WTC11 (cell line): ENCODE measurements around the gene SPRED1. TPM values are rescaled to one million over a fixed set of nuclear protein-coding genes. Genes with fewer than 3 reads are reported as not detected.

ENCODE experiments used
- ATAC-seq: fragments of 200-7000 bp; cut with Tn5 transposase; 2 replicates; pipeline ENCODE4 v1.10.0; 2021; ENCODE audit warnings: mild to moderate bottlenecking, moderate library complexity
- CTCF ChIA-PET: fragments of 300-600 bp; sonication (Branson Sonifier 250); formaldehyde crosslinking; loops from one replicate; lab custom pipeline; 2021; ENCODE audit warnings: antibody characterized with exemption; lab: Charles Lee
- POLR2A ChIA-PET: fragments of 350-600 bp; sonication (Branson Sonifier 250); formaldehyde crosslinking; loops from one replicate; lab custom pipeline; 2021; ENCODE audit warnings: antibody characterized with exemption; lab: Charles Lee
- DNase-seq: peaks from one replicate; pipeline ENCODE4 v3.0.0; 2021; ENCODE audit warnings: low spot score
- H3K27ac Mint-ChIP-seq: 2 replicates; pipeline ENCODE4 v1.8.0; 2021; ENCODE audit warnings: mixed read lengths
- H3K27me3 Mint-ChIP-seq: 2 replicates; pipeline ENCODE4 v1.8.0; 2021; ENCODE audit warnings: low read depth, mild to moderate bottlenecking, moderate library complexity, mixed read lengths
- H3K36me3 Mint-ChIP-seq: 2 replicates; pipeline ENCODE4 v1.8.0; 2021; ENCODE audit warnings: mixed read lengths
- H3K4me1 Mint-ChIP-seq: 2 replicates; pipeline ENCODE4 v1.8.0; 2022; ENCODE audit warnings: mixed read lengths
- H3K4me3 Mint-ChIP-seq: 2 replicates; pipeline ENCODE4 v1.8.0; 2021; ENCODE audit warnings: mild to moderate bottlenecking, moderate library complexity, mixed read lengths
- H3K9me3 Mint-ChIP-seq: 2 replicates; pipeline ENCODE4 v1.8.0; 2021; ENCODE audit warnings: mixed read lengths
- ATF2 ChIP-seq: sonication (generic); formaldehyde crosslinking; IDR thresholded peaks from 2 replicates; pipeline ENCODE4 v1.8.1; 2022; ENCODE audit warnings: low read depth, missing genetic modification reagents, borderline replicate concordance
- ATF3 ChIP-seq: sonication (generic); formaldehyde crosslinking; conservative IDR thresholded peaks from 2 replicates; pipeline ENCODE4 v1.8.1; 2022; ENCODE audit warnings: mild to moderate bottlenecking, missing genetic modification reagents
- ERG ChIP-seq: fragments of 250-450 bp; sonication (Bioruptor Pico); IDR thresholded peaks from 2 replicates; pipeline ENCODE4 v1.8.0; 2021; ENCODE audit warnings: mild to moderate bottlenecking
- FOXK1 ChIP-seq: sonication (generic); formaldehyde crosslinking; IDR thresholded peaks from 2 replicates; pipeline ENCODE4 v1.8.0; 2022; ENCODE audit warnings: mild to moderate bottlenecking, moderate library complexity, missing genetic modification reagents
- GTF2I ChIP-seq: fragments of 250-450 bp; sonication (Bioruptor Pico); conservative IDR thresholded peaks from 2 replicates; pipeline ENCODE4 v1.4.0; 2021; ENCODE audit warnings: mild to moderate bottlenecking
- HMGA2 ChIP-seq: fragments of 250-450 bp; sonication (Bioruptor Pico); IDR thresholded peaks from 2 replicates; pipeline ENCODE4 v1.4.0; 2021; ENCODE audit warnings: mild to moderate bottlenecking, moderate library complexity
- JUN ChIP-seq: sonication (generic); formaldehyde crosslinking; IDR thresholded peaks from 2 replicates; pipeline ENCODE4 v1.8.0; 2023; ENCODE audit warnings: mild to moderate bottlenecking, missing genetic modification reagents
- NFYB ChIP-seq: sonication (generic); formaldehyde crosslinking; conservative IDR thresholded peaks from 2 replicates; pipeline ENCODE4 v1.8.0; 2022; ENCODE audit warnings: low read depth, missing genetic modification reagents
- OVOL2 ChIP-seq: fragments of 250-450 bp; sonication (Bioruptor Pico); IDR thresholded peaks from 2 replicates; pipeline ENCODE4 v1.9.0; 2021; ENCODE audit warnings: mild to moderate bottlenecking, borderline replicate concordance
- PRRX2 ChIP-seq: fragments of 250-450 bp; sonication (Bioruptor Pico); IDR thresholded peaks from 2 replicates; pipeline ENCODE4 v1.8.0; 2021; ENCODE audit warnings: mild to moderate bottlenecking
- RELA ChIP-seq: sonication (generic); formaldehyde crosslinking; IDR thresholded peaks from 2 replicates; pipeline ENCODE4 v1.8.1; 2022; ENCODE audit warnings: missing genetic modification reagents, mild to moderate bottlenecking, borderline replicate concordance
- STAT6 ChIP-seq: sonication (generic); formaldehyde crosslinking; conservative IDR thresholded peaks from 2 replicates; pipeline ENCODE4 v1.8.1; 2023; ENCODE audit warnings: mild to moderate bottlenecking, low read depth, missing genetic modification reagents, moderate library complexity
- TEAD4 ChIP-seq: sonication (generic); formaldehyde crosslinking; IDR thresholded peaks from 2 replicates; pipeline ENCODE4 v1.8.0; 2022; ENCODE audit warnings: mild to moderate bottlenecking, missing genetic modification reagents
- TP53 ChIP-seq: sonication (generic); formaldehyde crosslinking; IDR thresholded peaks from 2 replicates; pipeline ENCODE4 v1.8.1; 2023; ENCODE audit warnings: mild to moderate bottlenecking, missing genetic modification reagents
- USF1 ChIP-seq: sonication (generic); formaldehyde crosslinking; IDR thresholded peaks from 2 replicates; pipeline ENCODE4 v1.8.0; 2022; ENCODE audit warnings: mild to moderate bottlenecking, missing genetic modification reagents
- ZBTB21 ChIP-seq: sonication (generic); formaldehyde crosslinking; IDR thresholded peaks from 2 replicates; pipeline ENCODE4 v1.8.1; 2023; ENCODE audit warnings: mild to moderate bottlenecking, missing genetic modification reagents, borderline replicate concordance
- ZMAT4 ChIP-seq: fragments of 250-450 bp; sonication (Bioruptor Pico); IDR thresholded peaks from 2 replicates; pipeline ENCODE4 v1.9.0; 2021; ENCODE audit warnings: mild to moderate bottlenecking
- ZNF532 ChIP-seq: fragments of 250-450 bp; sonication (Bioruptor Pico); IDR thresholded peaks from 2 replicates; pipeline ENCODE4 v1.9.0; 2021; ENCODE audit warnings: mild to moderate bottlenecking, borderline replicate concordance
- ZNF671 ChIP-seq: fragments of 250-450 bp; sonication (Bioruptor Pico); IDR thresholded peaks from 2 replicates; pipeline ENCODE4 v1.8.0; 2021; ENCODE audit warnings: mild to moderate bottlenecking
- total RNA-seq: library from RNA; stranded (reverse); gene quantifications from 3 replicates; pipeline ENCODE4 v1.2.3, GENCODE V29; 2021

The SPRED1 gene
- total RNA-seq, 1 experiment from 2014 or later: 35.9 TPM

DNA sequence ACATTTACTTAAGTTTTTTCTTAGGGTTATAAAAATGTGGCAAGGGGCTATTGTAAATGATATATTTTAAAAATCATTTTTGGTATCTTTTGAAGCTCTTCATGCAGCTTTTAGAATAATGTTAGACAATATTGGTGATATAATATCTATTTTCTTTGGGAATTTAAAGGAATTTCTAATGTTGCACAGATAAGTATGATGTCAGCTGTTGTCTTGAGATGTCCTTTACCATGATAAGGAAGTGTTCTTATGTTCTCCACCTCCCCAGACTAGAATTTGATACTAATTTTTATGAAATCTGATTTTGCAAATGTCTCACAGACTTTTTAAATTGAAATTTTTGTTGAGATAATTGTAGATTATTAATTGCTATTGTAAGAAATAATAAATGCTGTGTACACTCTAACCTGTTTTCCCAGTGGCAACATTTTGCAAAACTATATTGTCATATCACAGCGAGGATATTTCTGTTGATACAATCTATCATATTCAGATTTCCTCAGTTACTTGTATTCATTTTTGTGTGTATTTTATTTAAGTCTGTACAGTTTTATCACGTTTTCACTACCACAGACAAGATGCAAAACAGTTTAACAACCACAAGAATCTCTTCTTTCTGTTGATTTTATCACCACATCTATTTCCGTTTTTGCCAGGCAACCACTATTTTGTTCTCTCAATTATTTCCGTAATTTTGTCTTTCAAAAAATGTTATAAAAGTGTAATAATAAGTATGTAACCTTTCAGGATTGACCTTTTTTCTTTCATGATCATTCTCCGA, 55.4 kb downstream of the SPRED1 start:
- no peaks in the 10 kb centered on the region for H3K27me3 Mint-ChIP-seq
- peaks cover 48% of the 10 kb centered on the region for H3K4me1 Mint-ChIP-seq
- ATAC-seq (no peak), DNase-seq (no peak)
- CTCF ChIA-PET: no interaction called here
- POLR2A ChIA-PET: no interaction called here
- no peak overlapping the region for H3K4me3 Mint-ChIP-seq
- TF ChIP-seq TP53 (CRISPR knock-in tag) (no peak), ZNF532 (CRISPR knock-in tag) (no peak), OVOL2 (CRISPR knock-in tag) (no peak), ZNF671 (no peak), ATF2 (CRISPR knock-in tag) (no peak), TEAD4 (CRISPR knock-in tag) (no peak)
- no peaks in the 10 kb centered on the region for H3K9me3 Mint-ChIP-seq
- H3K36me3 Mint-ChIP-seq: peaks cover 16% of the 10 kb centered on the region
- no peak overlapping the region for H3K27ac Mint-ChIP-seq

DNA sequence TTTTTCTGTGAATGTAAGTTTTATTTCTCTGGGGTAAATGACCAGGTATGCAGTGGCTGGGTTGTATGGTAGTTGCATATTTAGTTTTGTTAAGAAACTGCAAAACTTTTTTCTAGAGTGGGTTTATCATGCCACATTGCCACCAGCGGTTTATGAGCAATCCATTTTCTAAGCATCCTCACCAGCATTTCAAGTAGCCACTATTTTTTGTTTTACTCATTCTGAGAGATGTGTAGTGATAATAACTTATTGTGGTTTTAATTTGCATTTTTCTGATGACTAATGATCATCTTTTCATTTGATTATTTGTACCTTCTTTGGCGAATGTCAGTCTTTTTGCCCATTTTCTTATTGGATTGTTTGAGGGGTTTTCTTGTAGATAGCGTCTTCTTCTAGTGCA, 56.2 kb downstream of the SPRED1 start:
- Mint-ChIP-seq H3K36me3 (peaks cover 16% of the 10 kb centered on the region), H3K4me3 (no peak overlapping the region), H3K27ac (no peak overlapping the region), H3K4me1 (peaks cover 45% of the 10 kb centered on the region), H3K27me3 (no peaks in the 10 kb centered on the region), H3K9me3 (no peaks in the 10 kb centered on the region)
- ChIA-PET CTCF (no interaction called here), POLR2A (no interaction called here)
- no peak for ATAC-seq
- DNase-seq: no peak
- TF ChIP-seq HMGA2 (CRISPR knock-in tag) (no peak), NFYB (CRISPR knock-in tag) (no peak), ZMAT4 (CRISPR knock-in tag) (no peak), ERG (no peak), ATF3 (no peak), TP53 (CRISPR knock-in tag) (no peak), GTF2I (CRISPR knock-in tag) (no peak), TEAD4 (CRISPR knock-in tag) (no peak), JUN (CRISPR knock-in tag) (no peak), FOXK1 (CRISPR knock-in tag) (no peak), RELA (CRISPR knock-in tag) (no peak), USF1 (CRISPR knock-in tag) (no peak), STAT6 (CRISPR knock-in tag) (no peak), PRRX2 (CRISPR knock-in tag) (no peak), ZBTB21 (CRISPR knock-in tag) (no peak)
